Endodermal cell (in vitro differentiated cells): Measurements from ENCODE around the gene RHEX. TPM values are rescaled to one million over a fixed set of nuclear protein-coding genes. Genes with fewer than 3 reads are reported as not detected.

ENCODE experiments used
- DNase-seq: peaks from one replicate; pipeline ENCODE4 v3.0.0-alpha.2; 2017
- H3K27ac ChIP-seq: 2 replicates; pipeline ENCODE4 v1.5.1; 2013; ENCODE audit warnings: mild to moderate bottlenecking, low read depth, low read length, moderate library complexity
- H3K27me3 ChIP-seq: 2 replicates; pipeline ENCODE4 v1.6.1; 2013; ENCODE audit warnings: mild to moderate bottlenecking, low read length, moderate library complexity; ENCODE audit not compliant: insufficient read depth, control insufficient read depth, poor library complexity, severe bottlenecking
- H3K36me3 ChIP-seq: 2 replicates; pipeline ENCODE4 v1.7.0; 2013; ENCODE audit warnings: mild to moderate bottlenecking, low read length, moderate library complexity; ENCODE audit not compliant: control insufficient read depth, insufficient read depth
- H3K4me1 ChIP-seq: one replicate; pipeline ENCODE4 v1.7.0; 2013; ENCODE audit warnings: low read length; ENCODE audit not compliant: control insufficient read depth, insufficient read depth
- H3K4me3 ChIP-seq: 2 replicates; pipeline ENCODE4 v1.5.1; 2013; ENCODE audit warnings: mild to moderate bottlenecking, low read length, moderate library complexity
- H3K9ac ChIP-seq: 2 replicates; pipeline ENCODE4 v1.6.1; 2013; ENCODE audit warnings: mild to moderate bottlenecking, low read length, moderate library complexity; ENCODE audit not compliant: poor library complexity, severe bottlenecking; ENCODE audit errors: extremely low read depth
- H3K9me3 ChIP-seq: 2 replicates; pipeline ENCODE4 v1.6.1; 2013; ENCODE audit warnings: mild to moderate bottlenecking, low read length, moderate library complexity; ENCODE audit not compliant: control insufficient read depth
- H3K27ac Mint-ChIP-seq: 2 replicates; pipeline ENCODE4 v1.8.0; 2020; ENCODE audit warnings: mixed read lengths
- H3K27me3 Mint-ChIP-seq: 2 replicates; pipeline ENCODE4 v1.8.0; 2021; ENCODE audit warnings: mild to moderate bottlenecking, mixed read lengths; ENCODE audit not compliant: insufficient read depth
- H3K36me3 Mint-ChIP-seq: 2 replicates; pipeline ENCODE4 v1.8.0; 2020; ENCODE audit warnings: low read depth, mixed read lengths
- H3K4me1 Mint-ChIP-seq: 2 replicates; pipeline ENCODE4 v1.8.0; 2020; ENCODE audit warnings: mixed read lengths
- H3K4me3 Mint-ChIP-seq: 2 replicates; pipeline ENCODE4 v1.8.0; 2020; ENCODE audit warnings: mild to moderate bottlenecking, moderate library complexity, mixed read lengths
- H3K9me3 Mint-ChIP-seq: 2 replicates; pipeline ENCODE4 v1.8.0; 2020; ENCODE audit warnings: mild to moderate bottlenecking, mixed read lengths
- CTCF ChIP-seq: fragments of 200-600 bp; sonication (generic); conservative IDR thresholded peaks from 2 replicates; pipeline ENCODE4 v1.5.0; 2021; ENCODE audit warnings: antibody characterized with exemption, mild to moderate bottlenecking
- WGBS, 2 experiments: methylation state at CpG; one replicate each; pipeline versions ENCODE4 v1.1.5 to v1.1.7; 2013; ENCODE audit warnings: missing lambda C conversion rate in 2 of 2, mixed read lengths in 1 of 2; ENCODE audit not compliant: insufficient coverage in 1 of 2, insufficient read length in 1 of 2; 5-methylcytosine and 5-hydroxymethylcytosine counted together
- total RNA-seq, 2 donors: library from RNA; stranded (reverse); fragmentation: NEBNext Ultra II Directional in 1 of 2; extraction: Animal tissue kit (Norgen Biotek cat#: 25700) in 1 of 2; gene quantifications; 2 replicates in 1 of 2; 3 replicates in 1 of 2; pipeline ENCODE4 v1.2.1, GENCODE V29; 2021

Gene RHEX
- total RNA-seq, 2 donors from 2014 or later = not detected

GRCh38 chr1:206087091-206087490 is 34.1 kb downstream of the RHEX start:
- H3K36me3 Mint-ChIP-seq = no peaks in the 10 kb centered on the region
- H3K36me3 ChIP-seq = no peaks in the 10 kb centered on the region
- no peak overlapping the region for H3K9ac ChIP-seq
- no peak for TF ChIP-seq CTCF
- H3K27me3 ChIP-seq = no peaks in the 10 kb centered on the region
- H3K4me1 ChIP-seq = no peaks in the 10 kb centered on the region
- no peak overlapping the region for H3K4me3 ChIP-seq
- no peaks in the 10 kb centered on the region for H3K9me3 ChIP-seq
- no peak overlapping the region for H3K27ac Mint-ChIP-seq
- DNase-seq = no peak
- WGBS, 2 experiments = 86 to 100% methylated on average over 1 to 3 of the region's 3 CpGs
- H3K9me3 Mint-ChIP-seq = no peaks in the 10 kb centered on the region
- no peaks in the 10 kb centered on the region for H3K27me3 Mint-ChIP-seq
- H3K4me1 Mint-ChIP-seq = no peaks in the 10 kb centered on the region
- no peak overlapping the region for H3K4me3 Mint-ChIP-seq
- H3K27ac ChIP-seq = no peak overlapping the region

DNA sequence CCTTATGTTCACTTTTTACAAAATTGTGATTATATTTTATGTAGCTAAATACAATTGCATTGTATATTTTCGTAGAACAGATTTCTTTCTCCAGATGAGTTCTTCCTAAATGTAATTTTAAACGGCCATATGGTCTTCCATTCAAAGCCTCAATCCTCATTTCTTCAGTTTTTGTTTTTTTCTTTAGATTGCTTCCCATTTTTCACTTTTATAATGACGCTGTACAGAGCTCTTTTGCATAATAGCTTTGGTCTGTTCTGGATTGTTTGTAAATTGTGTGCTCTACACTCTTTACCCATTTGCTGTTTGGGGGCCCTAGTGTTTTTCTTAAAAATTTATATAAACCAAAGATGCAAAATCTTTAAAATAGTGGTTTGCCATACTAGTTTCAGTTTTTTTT is 36.4 kb downstream of the RHEX start:
- Mint-ChIP-seq H3K4me1 (peaks cover 3% of the 10 kb centered on the region), H3K27me3 (no peaks in the 10 kb centered on the region), H3K27ac (no peak overlapping the region), H3K9me3 (no peaks in the 10 kb centered on the region), H3K4me3 (no peak overlapping the region), H3K36me3 (no peaks in the 10 kb centered on the region)
- Histone ChIP-seq H3K4me3 (no peak overlapping the region), H3K27me3 (no peaks in the 10 kb centered on the region), H3K36me3 (no peaks in the 10 kb centered on the region), H3K9ac (no peak overlapping the region), H3K4me1 (no peaks in the 10 kb centered on the region), H3K27ac (no peak overlapping the region), H3K9me3 (no peaks in the 10 kb centered on the region)
- WGBS, 2 experiments = 88 to 98% methylated on average over 2 to 3 of the region's 3 CpGs
- no peak for TF ChIP-seq CTCF
- DNase-seq = no peak

DNA sequence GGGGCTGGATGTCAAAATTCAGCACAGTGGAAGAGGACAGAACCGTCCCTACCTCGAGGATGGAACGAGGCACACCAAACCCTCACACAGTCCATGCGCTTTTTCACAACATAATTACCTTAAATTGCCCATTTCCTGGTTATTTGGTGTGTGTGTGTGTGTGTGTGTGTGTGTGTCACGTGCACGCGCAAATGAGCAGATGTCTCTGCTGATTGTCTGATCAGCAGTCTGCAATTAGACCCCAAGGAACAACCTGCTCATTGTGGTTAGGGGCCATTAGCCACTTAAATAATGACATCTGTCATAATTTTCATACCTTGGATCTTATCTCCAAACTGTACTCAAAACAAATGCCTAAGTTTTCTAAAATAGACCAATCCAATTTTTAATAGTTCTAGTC is 41.1 kb downstream of the RHEX start:
- Mint-ChIP-seq H3K4me3 (no peak overlapping the region), H3K9me3 (no peaks in the 10 kb centered on the region), H3K27me3 (no peaks in the 10 kb centered on the region), H3K27ac (no peak overlapping the region), H3K4me1 (peaks cover 12% of the 10 kb centered on the region), H3K36me3 (no peaks in the 10 kb centered on the region)
- 96% methylated on average over 6 of the region's 7 CpGs; no CpG with 5 or more reads in 1 of the 2 experiments for WGBS, 2 experiments
- no peak overlapping the region for H3K4me3 ChIP-seq
- TF ChIP-seq CTCF = no peak
- H3K27ac ChIP-seq = no peak overlapping the region
- H3K9me3 ChIP-seq = no peaks in the 10 kb centered on the region
- no peaks in the 10 kb centered on the region for H3K27me3 ChIP-seq
- no peaks in the 10 kb centered on the region for H3K36me3 ChIP-seq
- H3K4me1 ChIP-seq = no peaks in the 10 kb centered on the region
- H3K9ac ChIP-seq = no peak overlapping the region
- DNase-seq = no peak
